Esophagus muscularis mucosa (tissue), 4 donors: ENCODE measurements around the gene CLCN4.

ENCODE experiments used
- EP300 ChIP-seq: sonication (generic); formaldehyde crosslinking; IDR thresholded peaks from one replicate; pipeline ENCODE4 v1.6.1; 2017; ENCODE audit warnings: antibody characterized with exemption
- POLR2A ChIP-seq: fragments of 450-650 bp; IDR thresholded peaks from one replicate; pipeline ENCODE4 v1.6.1; 2017; ENCODE audit warnings: antibody characterized with exemption, moderate library complexity, mild to moderate bottlenecking, low read depth
- TF ChIP-seq, protein P1 (sequence below), 3 experiments: fragments of 200-600 bp in 2 of 3; fragments of 450-650 bp in 1 of 3; sonication (generic) in 2 of 3; IDR thresholded peaks; one replicate each; pipeline ENCODE4 v1.5.1; 2017 to 2019; ENCODE audit warnings: antibody characterized with exemption in 3 of 3, mild to moderate bottlenecking in 2 of 3, moderate library complexity in 1 of 3

DNA sequence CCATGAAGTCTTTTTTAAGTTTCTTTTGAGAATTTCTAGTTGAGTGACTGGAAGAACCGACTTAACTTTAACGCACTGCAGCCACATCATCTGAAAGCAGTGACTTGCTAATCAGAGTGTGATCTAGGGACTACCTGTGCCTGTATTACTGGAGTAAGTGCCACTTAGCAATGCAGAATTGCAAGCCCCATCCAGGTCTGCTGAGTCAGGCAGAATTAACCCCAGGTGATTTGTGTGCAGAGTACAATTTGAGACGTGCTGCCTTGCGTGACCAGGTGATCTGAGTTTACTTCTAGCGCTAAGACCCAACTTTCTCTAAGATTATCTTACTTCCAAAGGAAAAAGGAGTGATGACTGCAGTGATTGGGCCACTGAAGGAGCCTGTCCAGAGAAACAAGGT, 85.3 kb downstream of the CLCN4 start:
- TF ChIP-seq POLR2A (no peak), EP300 (no peak)
- TF ChIP-seq, protein P1, sequence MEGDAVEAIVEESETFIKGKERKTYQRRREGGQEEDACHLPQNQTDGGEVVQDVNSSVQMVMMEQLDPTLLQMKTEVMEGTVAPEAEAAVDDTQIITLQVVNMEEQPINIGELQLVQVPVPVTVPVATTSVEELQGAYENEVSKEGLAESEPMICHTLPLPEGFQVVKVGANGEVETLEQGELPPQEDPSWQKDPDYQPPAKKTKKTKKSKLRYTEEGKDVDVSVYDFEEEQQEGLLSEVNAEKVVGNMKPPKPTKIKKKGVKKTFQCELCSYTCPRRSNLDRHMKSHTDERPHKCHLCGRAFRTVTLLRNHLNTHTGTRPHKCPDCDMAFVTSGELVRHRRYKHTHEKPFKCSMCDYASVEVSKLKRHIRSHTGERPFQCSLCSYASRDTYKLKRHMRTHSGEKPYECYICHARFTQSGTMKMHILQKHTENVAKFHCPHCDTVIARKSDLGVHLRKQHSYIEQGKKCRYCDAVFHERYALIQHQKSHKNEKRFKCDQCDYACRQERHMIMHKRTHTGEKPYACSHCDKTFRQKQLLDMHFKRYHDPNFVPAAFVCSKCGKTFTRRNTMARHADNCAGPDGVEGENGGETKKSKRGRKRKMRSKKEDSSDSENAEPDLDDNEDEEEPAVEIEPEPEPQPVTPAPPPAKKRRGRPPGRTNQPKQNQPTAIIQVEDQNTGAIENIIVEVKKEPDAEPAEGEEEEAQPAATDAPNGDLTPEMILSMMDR (IDR thresholded peaks at IDR 0.05), result no peak
